ENCODE measurements around the gene HCFC1. TPM values are rescaled to one million over a fixed set of nuclear protein-coding genes. Genes with fewer than 3 reads are reported as not detected.

HCFC1 gene
- polyA plus RNA-seq, 3 donors: 1.9 to 21.8 (median 3.8) TPM

DNA sequence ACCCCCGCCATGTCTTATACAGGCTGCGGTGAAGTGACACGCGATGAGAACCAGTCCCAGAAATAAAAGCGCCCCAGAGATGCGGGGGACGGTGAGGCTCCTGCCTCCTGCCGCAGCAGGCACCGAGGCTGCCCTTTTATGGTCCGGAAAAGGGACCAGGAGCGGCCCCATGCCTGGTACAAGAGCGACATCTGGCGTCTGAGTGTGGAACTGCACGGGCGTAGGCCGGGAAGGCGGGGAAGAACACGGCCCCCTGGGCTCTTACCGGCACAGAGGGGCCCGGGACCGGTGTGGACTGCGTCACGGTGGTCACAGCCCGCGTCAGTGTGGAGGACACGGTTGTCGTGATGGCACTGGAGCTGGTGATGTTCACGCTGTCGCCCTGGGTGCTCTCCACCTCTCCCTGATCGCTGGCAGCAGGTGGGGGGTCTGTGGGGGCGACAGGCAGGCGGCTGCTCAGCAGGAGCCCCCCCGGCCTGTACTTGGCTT is 18.2 kb downstream of the HCFC1 start:
- Mint-ChIP-seq H3K4me3 (no peak overlapping the region), H3K9me3 (peaks cover 0 to 3% (median 0%) of the 10 kb centered on the region in 7 donors), H3K36me3 (peaks cover 55 to 93% of the 10 kb centered on the region in 2 donors), H3K27me3 (ENCODE audit: low read depth in 3 of 3) (peaks cover 0 to 6% (median 0%) of the 10 kb centered on the region in 3 donors), H3K27ac (peak overlapping the region in 1 of 7 donors; percentile 41), H3K4me1 (peaks cover 1% of the 10 kb centered on the region)
- peak; percentile 49 to 61 (median 60) for DNase-seq
- Histone ChIP-seq H4K20me1 (ENCODE audit: insufficient read depth, low read length) (peaks cover 96% of the 10 kb centered on the region), H3K4me2 (replicated peaks; ENCODE audit: extremely low read depth, low read length, poor library complexity, severe bottlenecking) (no peak overlapping the region), H3K9ac (ENCODE audit: insufficient read depth, low read length, poor library complexity, severe bottlenecking) (no peak overlapping the region), H3K36me3 (replicated peaks in 1 of 2; ENCODE audit: control insufficient read depth in 1 of 2, insufficient read depth in 2 of 2, low read length in 2 of 2) (peaks cover 77 to 92% of the 10 kb centered on the region in 2 donors), H3K9me3 (replicated peaks in 1 of 2; ENCODE audit: control insufficient read depth in 1 of 2, insufficient read depth in 1 of 2, low read length in 2 of 2) (no peaks in the 10 kb centered on the region), H3K4me1 (ENCODE audit: control insufficient read depth in 1 of 2, insufficient read depth in 2 of 2, low read length in 2 of 2) (peaks cover 0 to 6% of the 10 kb centered on the region in 2 donors), H3K27me3 (ENCODE audit: control insufficient read depth in 2 of 2, insufficient read depth in 2 of 2, low read length in 2 of 2) (no peaks in the 10 kb centered on the region), H3K4me3 (replicated peaks in 1 of 3; ENCODE audit: low read depth in 2 of 3, low read length in 3 of 3) (no peak overlapping the region), H3K27ac (ENCODE audit: low read depth in 1 of 2, low read length in 2 of 2) (no peak overlapping the region), H2AFZ (ENCODE audit: insufficient read depth, low read depth, low read length, poor library complexity, severe bottlenecking) (no peak overlapping the region), H3K79me2 (ENCODE audit: insufficient read depth, low read length) (peaks cover 6% of the 10 kb centered on the region)
- 38% methylated on average over 9 of the region's 33 CpGs for WGBS (ENCODE audit: insufficient coverage)
- TF ChIP-seq, protein P1, sequence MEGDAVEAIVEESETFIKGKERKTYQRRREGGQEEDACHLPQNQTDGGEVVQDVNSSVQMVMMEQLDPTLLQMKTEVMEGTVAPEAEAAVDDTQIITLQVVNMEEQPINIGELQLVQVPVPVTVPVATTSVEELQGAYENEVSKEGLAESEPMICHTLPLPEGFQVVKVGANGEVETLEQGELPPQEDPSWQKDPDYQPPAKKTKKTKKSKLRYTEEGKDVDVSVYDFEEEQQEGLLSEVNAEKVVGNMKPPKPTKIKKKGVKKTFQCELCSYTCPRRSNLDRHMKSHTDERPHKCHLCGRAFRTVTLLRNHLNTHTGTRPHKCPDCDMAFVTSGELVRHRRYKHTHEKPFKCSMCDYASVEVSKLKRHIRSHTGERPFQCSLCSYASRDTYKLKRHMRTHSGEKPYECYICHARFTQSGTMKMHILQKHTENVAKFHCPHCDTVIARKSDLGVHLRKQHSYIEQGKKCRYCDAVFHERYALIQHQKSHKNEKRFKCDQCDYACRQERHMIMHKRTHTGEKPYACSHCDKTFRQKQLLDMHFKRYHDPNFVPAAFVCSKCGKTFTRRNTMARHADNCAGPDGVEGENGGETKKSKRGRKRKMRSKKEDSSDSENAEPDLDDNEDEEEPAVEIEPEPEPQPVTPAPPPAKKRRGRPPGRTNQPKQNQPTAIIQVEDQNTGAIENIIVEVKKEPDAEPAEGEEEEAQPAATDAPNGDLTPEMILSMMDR (IDR thresholded peaks at IDR 0.05): peak; percentile 87
- intact Hi-C loops (cut with micrococcal nuclease): loop anchor here (5.0 to 10.0 kb wide), 3 partner anchors 36 to 191 kb away; partner anchors contain the start of gene PLXNB3 (in 2 of the 2)

DNA sequence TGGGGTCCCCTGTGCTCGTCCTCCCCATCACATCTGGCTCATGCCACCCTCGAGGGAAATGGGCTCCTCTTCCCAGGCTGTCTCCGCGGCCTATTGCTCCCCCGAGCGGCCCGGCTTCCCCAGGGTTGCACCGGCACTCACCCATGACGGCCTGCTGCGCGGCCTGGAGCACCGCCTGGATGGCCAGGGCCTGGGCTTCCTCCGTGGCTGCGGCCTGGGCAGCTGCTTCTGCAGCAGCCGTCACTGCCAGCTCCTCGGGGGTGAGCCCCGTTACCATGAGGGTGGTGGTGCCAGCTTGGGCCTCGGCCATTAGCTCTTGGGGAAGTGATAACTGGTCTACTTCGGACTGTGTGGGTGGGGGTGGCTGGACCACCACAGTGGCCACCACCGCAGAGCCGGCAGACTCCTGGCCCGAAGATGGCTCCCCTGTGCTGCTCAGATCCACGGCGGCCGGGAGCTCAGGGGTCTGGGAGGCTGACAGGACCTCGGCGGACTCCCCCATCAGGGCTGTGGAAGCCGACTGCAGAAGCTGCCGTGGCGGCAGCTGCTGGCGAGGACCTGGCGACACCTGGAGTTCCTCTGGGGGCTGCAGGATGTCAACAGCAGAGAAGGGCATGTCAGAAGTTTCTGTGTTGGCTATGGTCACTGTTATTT is 19.1 kb downstream of the HCFC1 start:
- H3K27ac ChIP-seq (ENCODE audit: low read depth in 1 of 2, low read length in 2 of 2): no peak overlapping the region
- TF ChIP-seq, protein P1 (IDR thresholded peaks at IDR 0.05): no peak
- WGBS (ENCODE audit: insufficient coverage): 97% methylated on average over 21 of the region's 32 CpGs

More for the DNA sequence above, 19.1 kb downstream of the HCFC1 start:
- Histone ChIP-seq H3K9ac (ENCODE audit: insufficient read depth, low read length, poor library complexity, severe bottlenecking) (no peak overlapping the region), H4K20me1 (ENCODE audit: insufficient read depth, low read length) (peaks cover 96% of the 10 kb centered on the region), H2AFZ (ENCODE audit: insufficient read depth, low read depth, low read length, poor library complexity, severe bottlenecking) (no peak overlapping the region), H3K27me3 (ENCODE audit: control insufficient read depth in 2 of 2, insufficient read depth in 2 of 2, low read length in 2 of 2) (no peaks in the 10 kb centered on the region), H3K4me1 (ENCODE audit: control insufficient read depth in 1 of 2, insufficient read depth in 2 of 2, low read length in 2 of 2) (peaks cover 0 to 10% of the 10 kb centered on the region in 2 donors), H3K4me2 (replicated peaks; ENCODE audit: extremely low read depth, low read length, poor library complexity, severe bottlenecking) (no peak overlapping the region), H3K79me2 (ENCODE audit: insufficient read depth, low read length) (peaks cover 6% of the 10 kb centered on the region), H3K36me3 (replicated peaks in 1 of 2; ENCODE audit: control insufficient read depth in 1 of 2, insufficient read depth in 2 of 2, low read length in 2 of 2) (peaks cover 75 to 90% of the 10 kb centered on the region in 2 donors), H3K9me3 (replicated peaks in 1 of 2; ENCODE audit: control insufficient read depth in 1 of 2, insufficient read depth in 1 of 2, low read length in 2 of 2) (no peaks in the 10 kb centered on the region), H3K4me3 (replicated peaks in 1 of 3; ENCODE audit: low read depth in 2 of 3, low read length in 3 of 3) (no peak overlapping the region)
- H3K9me3 Mint-ChIP-seq: peaks cover 0 to 5% (median 0%) of the 10 kb centered on the region in 7 donors
- DNase-seq: no peak
- H3K27me3 Mint-ChIP-seq (ENCODE audit: low read depth in 3 of 3): peaks cover 0 to 6% (median 0%) of the 10 kb centered on the region in 3 donors
- no peak overlapping the region for H3K4me3 Mint-ChIP-seq
- H3K27ac Mint-ChIP-seq: peak overlapping the region in 1 of 7 donors; percentile 65
- H3K4me1 Mint-ChIP-seq: peaks cover 4% of the 10 kb centered on the region
- intact Hi-C loops (cut with micrococcal nuclease): loop anchor here (5.0 to 10.0 kb wide), 3 partner anchors 35 to 190 kb away; partner anchors contain the start of gene PLXNB3 (in 2 of the 2)
- peaks cover 51 to 88% of the 10 kb centered on the region in 2 donors for H3K36me3 Mint-ChIP-seq

All from CD14-positive monocyte (primary cell).